Neural cell (in vitro differentiated cells): ENCODE results near the gene PAGE5. TPM values are rescaled to one million over a fixed set of nuclear protein-coding genes. Genes with fewer than 3 reads are reported as not detected.

Experiments used
- H2AFZ ChIP-seq: fragments of 200-600, 300-800 bp; sonication (generic), shearing (Covaris generic); 2 replicates; pipeline ENCODE4 v1.6.0; 2014; ENCODE audit warnings: low read depth, mild to moderate bottlenecking, antibody characterized with exemption, low read length, moderate library complexity
- H3F3A ChIP-seq: fragments of 200-600 bp; shearing (Covaris generic); 2 replicates; pipeline ENCODE4 v1.6.1; 2016; ENCODE audit warnings: mild to moderate bottlenecking, moderate library complexity, mixed read lengths, antibody characterized with exemption, low read length; ENCODE audit not compliant: insufficient read depth, poor library complexity, severe bottlenecking
- H3K27ac ChIP-seq: fragments of 200-600, 300-800 bp; sonication (generic), shearing (Covaris generic); 2 replicates; pipeline ENCODE4 v1.5.1; 2014; ENCODE audit warnings: mild to moderate bottlenecking, low read length, moderate library complexity
- H3K27me3 ChIP-seq: fragments of 300-800, 200-600 bp; sonication (generic), shearing (Covaris generic); 2 replicates; pipeline ENCODE4 v1.6.0; 2014; ENCODE audit warnings: mild to moderate bottlenecking, low read depth, low read length, moderate library complexity; ENCODE audit not compliant: insufficient read depth
- H3K36me3 ChIP-seq: fragments of 300-800, 200-600 bp; sonication (generic), shearing (Covaris generic); 2 replicates; pipeline ENCODE4 v1.5.1; 2014; ENCODE audit warnings: mild to moderate bottlenecking, antibody characterized with exemption, low read length, moderate library complexity; ENCODE audit not compliant: insufficient read depth
- H3K4me2 ChIP-seq: fragments of 300-800, 200-600 bp; sonication (generic), shearing (Covaris generic); 2 replicates; pipeline ENCODE4 v1.6.0; 2014; ENCODE audit warnings: mild to moderate bottlenecking, low read length
- H3K4me3 ChIP-seq: fragments of 300-800, 200-600 bp; sonication (generic), shearing (Covaris generic); 2 replicates; pipeline ENCODE4 v1.5.1; 2014; ENCODE audit warnings: mild to moderate bottlenecking, low read length, moderate library complexity
- H3K79me2 ChIP-seq: fragments of 200-600 bp; shearing (Covaris generic); replicated peaks from 2 replicates; pipeline ENCODE4 v1.6.0; 2014; ENCODE audit warnings: mild to moderate bottlenecking, low read length, moderate library complexity; ENCODE audit not compliant: insufficient read depth
- H3K9ac ChIP-seq: fragments of 300-800, 200-600 bp; sonication (generic), shearing (Covaris generic); 2 replicates; pipeline ENCODE4 v1.6.1; 2016; ENCODE audit warnings: mild to moderate bottlenecking, low read length, mixed read lengths
- H3K9me2 ChIP-seq: fragments of 200-600 bp; shearing (Covaris generic); 2 replicates; pipeline ENCODE4 v1.6.1; 2016; ENCODE audit warnings: mild to moderate bottlenecking, low read length, mixed read lengths; ENCODE audit not compliant: insufficient read depth
- H3K9me3 ChIP-seq: fragments of 200-600, 300-800 bp; sonication (generic), shearing (Covaris generic); 2 replicates; pipeline ENCODE4 v1.6.1; 2016; ENCODE audit warnings: mild to moderate bottlenecking, mixed run types, low read length, moderate library complexity, mixed read lengths
- H4K20me1 ChIP-seq: fragments of 200-600 bp; shearing (Covaris generic); 2 replicates; pipeline ENCODE4 v1.6.1; 2016; ENCODE audit warnings: mild to moderate bottlenecking, mixed run types; ENCODE audit not compliant: insufficient read depth
- EP300 ChIP-seq: fragments of 450-650 bp; conservative IDR thresholded peaks from 2 replicates; pipeline ENCODE4 v1.6.1; 2014; ENCODE audit warnings: antibody characterized with exemption, mild to moderate bottlenecking, moderate library complexity; ENCODE audit not compliant: poor library complexity, severe bottlenecking
- EZH2 ChIP-seq: fragments of 200-600, 300-800 bp; shearing (Covaris generic), sonication (generic); IDR thresholded peaks from 2 replicates; pipeline ENCODE4 v1.6.1; 2014; ENCODE audit warnings: antibody characterized with exemption, low read length, borderline replicate concordance, mild to moderate bottlenecking; ENCODE audit not compliant: insufficient read depth, poor library complexity, severe bottlenecking
- MXI1 ChIP-seq: fragments of 450-650 bp; conservative IDR thresholded peaks from 2 replicates; pipeline ENCODE4 v1.6.1; 2014; ENCODE audit warnings: antibody characterized with exemption, mild to moderate bottlenecking; ENCODE audit not compliant: poor library complexity, severe bottlenecking
- POLR2AphosphoS5 ChIP-seq: IDR thresholded peaks from 2 replicates; pipeline ENCODE4 v1.6.1; 2012
- RAD21 ChIP-seq: fragments of 450-650 bp; conservative IDR thresholded peaks from 2 replicates; pipeline ENCODE4 v1.6.1; 2014; ENCODE audit warnings: antibody characterized with exemption, mild to moderate bottlenecking, moderate library complexity
- REST ChIP-seq: IDR thresholded peaks from 2 replicates; pipeline ENCODE4 v1.6.1; 2012; ENCODE audit warnings: borderline replicate concordance
- SMC3 ChIP-seq: fragments of 450-650 bp; conservative IDR thresholded peaks from 2 replicates; pipeline ENCODE4 v1.6.1; 2014; ENCODE audit warnings: antibody characterized with exemption, mild to moderate bottlenecking, moderate library complexity; ENCODE audit not compliant: poor library complexity
- polyA minus RNA-seq: library from RNA; depleted of rRNA, polyadenylated mRNA; stranded (reverse); fragments of >200 nt; gene quantifications from 2 replicates; pipeline ENCODE4 v1.2.3, GENCODE V29; 2014
- polyA plus RNA-seq: library from polyadenylated mRNA; depleted of rRNA; stranded (reverse); fragments of >200 nt; gene quantifications from 2 replicates; pipeline ENCODE4 v1.2.3, GENCODE V29; 2014

PAGE5 gene
- polyA plus RNA-seq, result not detected in 2 replicates
- not detected in 2 replicates for polyA minus RNA-seq

- H2AFZ ChIP-seq, result no peak within 1 kb of the TSS
- H3K4me3 ChIP-seq, result no peak within 1 kb of the TSS
- no peaks in the 10 kb centered on the region for H4K20me1 ChIP-seq
- no peaks in the 10 kb centered on the region for H3F3A ChIP-seq
- no peaks in the 10 kb centered on the region for H3K27me3 ChIP-seq
- no peak for TF ChIP-seq MXI1
- H3K27ac ChIP-seq, result no peak within 1 kb of the TSS
- H3K36me3 ChIP-seq, result no peaks in the 10 kb centered on the region
- no peak within 1 kb of the TSS for H3K9ac ChIP-seq
- H3K9me3 ChIP-seq, result no peaks in the 10 kb centered on the region
- no peak within 1 kb of the TSS for H3K4me2 ChIP-seq
- H3K9me2 ChIP-seq, result no peaks in the 10 kb centered on the region
- H3K79me2 ChIP-seq, result no peaks in the 10 kb centered on the region
Measured at GRCh38 chrX:55220119-55220794, at the start of gene PAGE5. Gene PAGE5, plus strand, starts transcription at chrX:55220346. Its CDS starts 1,037 bp downstream, at chrX:55221383.

GRCh38 chrX:55187281-55187680, 32.9 kb upstream of the PAGE5 start:
- H3K4me3 ChIP-seq, result no peak overlapping the region
- no peaks in the 10 kb centered on the region for H3K27me3 ChIP-seq
- H3K79me2 ChIP-seq, result no peaks in the 10 kb centered on the region
- no peak overlapping the region for H2AFZ ChIP-seq
- H3K9ac ChIP-seq, result no peak overlapping the region
- TF ChIP-seq POLR2AphosphoS5 (no peak), MXI1 (no peak), REST (no peak), RAD21 (no peak), EZH2 (no peak)
- H3K36me3 ChIP-seq, result no peaks in the 10 kb centered on the region
- no peaks in the 10 kb centered on the region for H4K20me1 ChIP-seq
- no peaks in the 10 kb centered on the region for H3K9me2 ChIP-seq
- no peak overlapping the region for H3K27ac ChIP-seq
- H3F3A ChIP-seq, result no peaks in the 10 kb centered on the region
- H3K9me3 ChIP-seq, result no peaks in the 10 kb centered on the region
- H3K4me2 ChIP-seq, result no peak overlapping the region

- no peak overlapping the region for H3K9ac ChIP-seq
- H3K27me3 ChIP-seq, result no peaks in the 10 kb centered on the region
- no peaks in the 10 kb centered on the region for H3K79me2 ChIP-seq
- H3F3A ChIP-seq, result no peaks in the 10 kb centered on the region
- H4K20me1 ChIP-seq, result no peaks in the 10 kb centered on the region
- H2AFZ ChIP-seq, result no peak overlapping the region
- H3K9me2 ChIP-seq, result no peaks in the 10 kb centered on the region
- no peak overlapping the region for H3K4me2 ChIP-seq
- TF ChIP-seq EP300, result no peak
- no peak for TF ChIP-seq RAD21
- TF ChIP-seq SMC3, result no peak
- H3K9me3 ChIP-seq, result no peaks in the 10 kb centered on the region
- H3K36me3 ChIP-seq, result no peaks in the 10 kb centered on the region
- no peak overlapping the region for H3K27ac ChIP-seq
- H3K4me3 ChIP-seq, result no peak overlapping the region
Measured at GRCh38 chrX:55196688-55197087, 23.5 kb upstream of the PAGE5 start.
